Mesenchymal stem cell (in vitro differentiated cells and primary cell): ENCODE measurements around the gene ATF7.

Source experiments
- DNase-seq: peaks from one replicate; pipeline ENCODE4 v3.0.0-alpha.2; 2013
- H2AFZ ChIP-seq: one replicate; pipeline ENCODE4 v1.6.1; 2013; ENCODE audit warnings: low read depth, mild to moderate bottlenecking, control low read depth, inconsistent platforms, low read length, moderate library complexity
- H2AK5ac ChIP-seq: 2 replicates; pipeline ENCODE4 v1.6.1; 2013; ENCODE audit warnings: low read length, moderate library complexity, mild to moderate bottlenecking, inconsistent platforms; ENCODE audit not compliant: severe bottlenecking
- H2BK120ac ChIP-seq: one replicate; pipeline ENCODE4 v1.6.1; 2013; ENCODE audit warnings: low read depth, mild to moderate bottlenecking, inconsistent platforms, low read length, moderate library complexity
- H2BK12ac ChIP-seq, 2 experiments: one replicate each; pipeline ENCODE4 v1.6.1; 2013; ENCODE audit warnings: inconsistent platforms in 2 of 2, low read length in 2 of 2, mild to moderate bottlenecking in 2 of 2, moderate library complexity in 2 of 2, control low read depth in 1 of 2
- H2BK15ac ChIP-seq: one replicate; pipeline ENCODE4 v1.6.1; 2013; ENCODE audit warnings: mild to moderate bottlenecking, low read depth, inconsistent platforms; ENCODE audit not compliant: poor library complexity, severe bottlenecking
- H2BK5ac ChIP-seq: 2 replicates; pipeline ENCODE4 v1.6.1; 2013; ENCODE audit warnings: low read depth, mild to moderate bottlenecking, low read length, control low read depth, inconsistent platforms; ENCODE audit not compliant: poor library complexity, severe bottlenecking
- H3K14ac ChIP-seq, 2 experiments: one replicate each; pipeline ENCODE4 v1.6.1; 2013; ENCODE audit warnings: inconsistent platforms in 2 of 2, low read length in 2 of 2, control low read depth in 1 of 2, mild to moderate bottlenecking in 1 of 2, moderate library complexity in 1 of 2
- H3K18ac ChIP-seq, 2 experiments: one replicate each; pipeline ENCODE4 v1.6.1; 2013; ENCODE audit warnings: inconsistent platforms in 2 of 2, low read length in 2 of 2, control low read depth in 1 of 2, low read depth in 1 of 2, mild to moderate bottlenecking in 1 of 2
- H3K23ac ChIP-seq, 2 experiments: one replicate each; pipeline ENCODE4 v1.6.1; 2013; ENCODE audit warnings: inconsistent platforms in 2 of 2, low read length in 2 of 2, mild to moderate bottlenecking in 2 of 2, moderate library complexity in 2 of 2, control low read depth in 1 of 2
- H3K27ac ChIP-seq: 2 replicates; pipeline ENCODE4 v1.5.1; 2013; ENCODE audit warnings: mild to moderate bottlenecking, moderate library complexity, low read length, control low read depth, inconsistent platforms; ENCODE audit not compliant: poor library complexity, severe bottlenecking
- H3K27me3 ChIP-seq, 2 experiments: 2 replicates each; pipeline versions ENCODE4 v1.6.1 to v1.7.0; 2013; ENCODE audit warnings: low read length in 2 of 2, mild to moderate bottlenecking in 2 of 2, moderate library complexity in 2 of 2, control low read depth in 1 of 2, inconsistent platforms in 1 of 2; ENCODE audit not compliant: control insufficient read depth in 1 of 2, insufficient read depth in 1 of 2
- H3K36me3 ChIP-seq, 2 experiments: 2 replicates each; pipeline versions ENCODE4 v1.6.1 to v1.7.0; 2013; ENCODE audit warnings: low read length in 2 of 2, control low read depth in 1 of 2, inconsistent platforms in 1 of 2, low read depth in 1 of 2, mild to moderate bottlenecking in 1 of 2; ENCODE audit not compliant: insufficient read depth in 2 of 2, control insufficient read depth in 1 of 2
- H3K4ac ChIP-seq, 2 experiments: one replicate each; pipeline ENCODE4 v1.6.1; 2013; ENCODE audit warnings: inconsistent platforms in 2 of 2, low read length in 2 of 2, mild to moderate bottlenecking in 2 of 2, moderate library complexity in 2 of 2, control low read depth in 1 of 2, low read depth in 1 of 2
- H3K4me1 ChIP-seq: 2 replicates; pipeline ENCODE4 v1.6.1; 2013; ENCODE audit warnings: low read depth, low read length, control low read depth; ENCODE audit not compliant: control insufficient read depth, insufficient read depth
- H3K4me2 ChIP-seq: 2 replicates; pipeline ENCODE4 v1.6.1; 2013; ENCODE audit warnings: low read length, mild to moderate bottlenecking, inconsistent platforms; ENCODE audit not compliant: poor library complexity, severe bottlenecking
- H3K4me3 ChIP-seq, 2 experiments: 2 replicates each; pipeline versions ENCODE4 v1.5.1 to v1.7.0; 2013; ENCODE audit warnings: low read length in 2 of 2, mild to moderate bottlenecking in 2 of 2, control low read depth in 1 of 2, low read depth in 1 of 2; ENCODE audit not compliant: insufficient read depth in 1 of 2
- H3K79me1 ChIP-seq: replicated peaks from 2 replicates; pipeline ENCODE4 v1.6.1; 2013; ENCODE audit warnings: mild to moderate bottlenecking, control low read depth, low read length, inconsistent platforms; ENCODE audit not compliant: poor library complexity, severe bottlenecking
- H3K9ac ChIP-seq: 2 replicates; pipeline ENCODE4 v1.7.0; 2013; ENCODE audit warnings: mild to moderate bottlenecking, low read length, moderate library complexity
- H3K9me3 ChIP-seq: 2 replicates; pipeline ENCODE4 v1.7.0; 2013; ENCODE audit warnings: mild to moderate bottlenecking, low read length; ENCODE audit not compliant: control insufficient read depth
- H4K8ac ChIP-seq: one replicate; pipeline ENCODE4 v1.6.1; 2013; ENCODE audit warnings: inconsistent platforms, mild to moderate bottlenecking, low read length, moderate library complexity
- H4K91ac ChIP-seq: one replicate; pipeline ENCODE4 v1.6.1; 2013; ENCODE audit warnings: mild to moderate bottlenecking, low read length, inconsistent platforms
- WGBS: methylation state at CpG from one replicate; pipeline ENCODE4 v1.1.7; 2013; ENCODE audit warnings: mixed read lengths; 5-methylcytosine and 5-hydroxymethylcytosine counted together

Gene ATF7

DNA sequence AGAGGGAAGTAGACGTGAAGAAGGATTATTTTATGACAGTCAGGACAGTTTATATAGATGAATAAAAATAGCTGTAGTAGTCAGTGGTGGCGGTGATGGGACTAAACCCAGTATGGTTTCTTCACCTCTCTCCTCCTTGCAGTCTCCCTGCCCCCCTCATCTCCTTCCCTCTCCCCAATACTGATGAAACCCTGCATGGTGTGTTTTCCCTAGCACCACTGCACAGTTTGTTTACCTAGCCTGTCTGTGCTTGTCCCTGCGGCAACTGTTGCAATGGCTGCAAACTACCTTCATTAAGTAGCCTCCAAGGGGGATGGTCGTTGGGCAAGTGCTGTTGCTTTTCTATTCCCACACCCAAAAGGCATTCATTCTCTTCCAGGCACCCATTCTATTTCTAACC is 159.5 kb downstream of the ATF7 start:
- no peak overlapping the region for H2AK5ac ChIP-seq
- peaks cover 5% of the 10 kb centered on the region for H3K4me1 ChIP-seq
- H3K4me3 ChIP-seq, result no peak overlapping the region
- H3K14ac ChIP-seq, result no peak overlapping the region
- H3K36me3 ChIP-seq, result peaks cover 57 to 98% of the 10 kb centered on the region in 2 experiments
- H3K4me2 ChIP-seq, result no peak overlapping the region
- H3K9ac ChIP-seq, result peak overlapping the region; percentile 47
- H3K27ac ChIP-seq, result no peak overlapping the region
- H3K9me3 ChIP-seq, result no peaks in the 10 kb centered on the region
- H2BK5ac ChIP-seq, result no peak overlapping the region
- WGBS, result 100% methylated on average over 3 of the region's 4 CpGs
- no peaks in the 10 kb centered on the region for H3K27me3 ChIP-seq
- no peak overlapping the region for H3K23ac ChIP-seq
- no peak overlapping the region for H3K4ac ChIP-seq
- no peak overlapping the region for H3K18ac ChIP-seq
- H4K8ac ChIP-seq, result no peak overlapping the region
- H2BK15ac ChIP-seq, result no peak overlapping the region
- H2BK120ac ChIP-seq, result no peak overlapping the region
- no peak overlapping the region for H2BK12ac ChIP-seq
- H4K91ac ChIP-seq, result no peak overlapping the region
- peaks cover 3% of the 10 kb centered on the region for H3K79me1 ChIP-seq
- peak; percentile 40 for DNase-seq
- no peak overlapping the region for H2AFZ ChIP-seq

DNA sequence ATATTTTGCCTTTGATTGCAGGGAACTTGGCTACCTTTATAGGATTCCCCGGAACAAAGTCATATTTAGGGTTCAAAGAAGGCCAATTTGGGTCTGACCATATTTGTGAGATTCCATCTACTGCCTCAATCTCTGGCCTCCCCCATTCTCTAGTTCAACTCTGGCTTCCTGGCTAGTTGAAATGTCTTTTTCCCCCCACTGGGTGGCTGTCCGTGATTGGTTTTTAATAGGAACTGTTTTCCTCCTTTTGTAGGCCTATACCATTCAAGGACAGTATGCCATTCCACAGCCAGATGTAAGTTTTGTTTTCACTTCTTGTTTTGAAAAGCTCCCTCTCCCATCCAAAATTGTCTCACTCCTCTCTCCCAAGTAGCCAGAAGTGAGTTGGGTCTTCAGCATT is 160.5 kb downstream of the ATF7 start:
- Histone ChIP-seq H3K18ac (no peak overlapping the region), H4K8ac (no peak overlapping the region), H2BK15ac (no peak overlapping the region), H2BK120ac (no peak overlapping the region), H2AK5ac (no peak overlapping the region), H3K4ac (no peak overlapping the region), H3K79me1 (peaks cover 3% of the 10 kb centered on the region), H3K27ac (no peak overlapping the region), H3K23ac (no peak overlapping the region), H3K9ac (peak overlapping the region; percentile 47), H3K14ac (no peak overlapping the region), H3K9me3 (no peaks in the 10 kb centered on the region), H3K27me3 (no peaks in the 10 kb centered on the region), H2AFZ (no peak overlapping the region), H2BK12ac (no peak overlapping the region), H3K4me3 (no peak overlapping the region), H3K36me3 (peaks cover 59 to 99% of the 10 kb centered on the region in 2 experiments), H3K4me1 (peaks cover 4% of the 10 kb centered on the region), H4K91ac (no peak overlapping the region), H3K4me2 (no peak overlapping the region), H2BK5ac (no peak overlapping the region)
- 80% methylated on average over 2 of the region's 2 CpGs for WGBS
- no peak for DNase-seq

DNA sequence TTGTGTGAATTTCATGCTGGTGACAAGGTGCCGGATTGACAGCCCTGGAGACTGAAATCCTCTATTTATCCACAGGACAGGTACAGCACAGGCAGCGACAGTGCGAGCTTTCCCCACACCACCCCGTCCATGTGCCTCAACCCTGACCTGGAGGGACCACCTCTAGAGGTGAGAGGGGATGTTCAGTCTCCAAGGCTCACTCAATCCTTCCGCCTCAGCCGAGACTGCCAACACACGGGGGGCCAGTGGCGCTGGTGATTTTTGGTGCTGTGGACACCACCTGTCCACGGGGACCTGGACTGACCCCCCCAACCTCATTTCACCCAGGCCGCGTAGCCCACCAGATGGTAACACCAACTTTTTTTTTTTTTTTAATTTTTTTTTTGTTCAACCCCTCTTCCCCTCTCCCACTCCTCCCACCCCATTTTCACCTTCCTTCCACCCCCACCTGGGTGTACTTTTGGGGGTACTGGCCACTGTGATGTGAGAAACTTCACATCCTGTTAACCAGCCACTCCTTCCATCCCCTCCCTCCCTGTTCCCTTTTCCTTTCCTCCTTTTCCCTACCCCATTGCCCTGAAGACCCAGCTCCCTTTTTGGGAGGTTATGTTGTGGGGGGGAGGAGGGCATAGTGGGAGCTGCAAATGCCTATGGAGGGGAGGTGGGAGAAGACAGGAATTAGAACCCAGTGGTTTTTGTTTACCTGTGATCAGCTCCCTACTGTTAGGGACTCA is 161.3 kb downstream of the ATF7 start:
- Histone ChIP-seq H3K4me2 (no peak overlapping the region), H2BK120ac (no peak overlapping the region), H3K27me3 (no peaks in the 10 kb centered on the region), H3K23ac (no peak overlapping the region), H3K9ac (peak overlapping the region; percentile 47), H2BK5ac (no peak overlapping the region), H3K9me3 (no peaks in the 10 kb centered on the region), H4K8ac (no peak overlapping the region), H2BK15ac (no peak overlapping the region), H2AFZ (no peak overlapping the region), H3K4me1 (peaks cover 4% of the 10 kb centered on the region), H4K91ac (no peak overlapping the region), H3K18ac (no peak overlapping the region), H3K27ac (no peak overlapping the region), H3K79me1 (peaks cover 3% of the 10 kb centered on the region), H2AK5ac (no peak overlapping the region), H3K14ac (no peak overlapping the region), H3K4me3 (no peak overlapping the region), H2BK12ac (no peak overlapping the region), H3K36me3 (peaks cover 57 to 99% of the 10 kb centered on the region in 2 experiments), H3K4ac (no peak overlapping the region)
- no peak for DNase-seq
- 96% methylated on average over 10 of the region's 11 CpGs for WGBS

DNA sequence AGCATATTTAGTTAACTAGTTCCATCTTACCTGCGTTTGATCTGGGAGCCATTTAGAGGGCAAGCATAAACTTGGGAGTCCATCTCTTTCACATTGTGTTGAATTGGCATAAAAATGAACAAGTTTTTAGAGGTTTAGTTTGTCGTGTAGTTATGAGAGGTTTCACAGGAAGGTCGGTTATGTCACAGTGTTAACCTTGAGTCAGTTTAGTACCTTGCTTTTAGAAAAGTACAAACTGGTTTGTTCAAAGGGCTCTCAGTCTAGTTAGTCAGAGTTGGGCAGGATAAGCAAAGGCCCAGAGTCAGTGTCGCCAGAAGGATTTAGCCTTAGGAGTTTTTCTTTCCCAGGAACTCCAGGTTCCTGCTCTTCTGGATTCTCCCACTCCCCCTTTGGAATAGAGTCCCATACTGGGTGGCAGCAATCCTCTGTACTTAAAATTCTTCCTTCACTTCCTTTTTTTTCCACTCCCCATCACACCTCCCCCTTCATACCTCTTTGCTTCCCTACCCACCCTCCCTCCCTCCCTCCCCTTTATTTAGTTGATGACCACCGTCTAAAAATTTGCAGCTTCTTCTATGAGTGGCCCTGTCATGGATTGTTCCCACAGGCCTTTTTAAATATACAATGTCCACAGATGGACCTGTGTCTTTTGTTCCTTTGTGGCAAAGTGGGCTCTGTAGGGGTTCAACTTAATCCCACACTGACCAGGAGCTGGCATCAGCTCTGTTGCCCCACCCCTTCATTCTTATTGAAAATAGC is 162.2 kb downstream of the ATF7 start:
- H3K9ac ChIP-seq, result no peak overlapping the region
- no peak overlapping the region for H2AK5ac ChIP-seq
- H3K4me1 ChIP-seq, result peaks cover 5% of the 10 kb centered on the region
- no peaks in the 10 kb centered on the region for H3K9me3 ChIP-seq
- H3K4me3 ChIP-seq, result no peak overlapping the region
- H2BK5ac ChIP-seq, result no peak overlapping the region
- H3K23ac ChIP-seq, result no peak overlapping the region
- 91% methylated on average over 4 of the region's 5 CpGs for WGBS
- H3K4me2 ChIP-seq, result no peak overlapping the region
- no peak for DNase-seq
- H3K4ac ChIP-seq, result no peak overlapping the region
- no peak overlapping the region for H2BK15ac ChIP-seq
- H3K27me3 ChIP-seq, result no peaks in the 10 kb centered on the region
- no peak overlapping the region for H3K27ac ChIP-seq
- H3K79me1 ChIP-seq, result peaks cover 3% of the 10 kb centered on the region
- H3K14ac ChIP-seq, result no peak overlapping the region
- H4K8ac ChIP-seq, result no peak overlapping the region
- H4K91ac ChIP-seq, result no peak overlapping the region
- H2BK12ac ChIP-seq, result no peak overlapping the region
- H2AFZ ChIP-seq, result no peak overlapping the region
- no peak overlapping the region for H2BK120ac ChIP-seq
- H3K36me3 ChIP-seq, result peaks cover 56 to 99% of the 10 kb centered on the region in 2 experiments
- H3K18ac ChIP-seq, result no peak overlapping the region
